B cell (primary cell): ENCODE results near the gene ABCC9. TPM values are rescaled to one million over a fixed set of nuclear protein-coding genes. Genes with fewer than 3 reads are reported as not detected.
"Not testable (repeated sequence)": the region's sequence is repeated elsewhere in the genome, so short reads cannot be mapped to it uniquely, and the experiment has no call there.

Source experiments
- ATAC-seq: fragments of 200-7000 bp; cut with Tn5 transposase; one replicate; pipeline ENCODE4 v1.10.0; 2021; ENCODE audit warnings: low read depth, mild to moderate bottlenecking, moderate number of reproducible peaks, moderate library complexity
- CTCF ChIA-PET: fragments of 350-600 bp; sonication (Branson Sonifier 250); formaldehyde crosslinking; loops from one replicate; lab custom pipeline; 2021; ENCODE audit warnings: antibody characterized with exemption, inconsistent platforms; lab: Charles Lee
- POLR2A ChIA-PET: fragments of 350-600 bp; sonication (Branson Sonifier 250); formaldehyde crosslinking; loops from one replicate; lab custom pipeline; 2021; ENCODE audit warnings: antibody characterized with exemption; lab: Charles Lee
- DNase-seq: peaks from one replicate; pipeline ENCODE4 v3.0.0; 2013
- H2AFZ ChIP-seq: 2 replicates; pipeline ENCODE4 v1.6.1; 2012; ENCODE audit warnings: mild to moderate bottlenecking, low read depth, low read length; ENCODE audit not compliant: insufficient read depth, poor library complexity, severe bottlenecking
- H3K27ac ChIP-seq, 2 donors: 1 replicate in 1 of 2; 2 replicates in 1 of 2; pipeline ENCODE4 v1.5.1; 2012 to 2013; ENCODE audit warnings: low read length in 2 of 2, mild to moderate bottlenecking in 2 of 2, moderate library complexity in 1 of 2
- H3K27me3 ChIP-seq, 4 experiments: fragments of 200-600 bp in 1 of 4; sonication (generic) in 1 of 4; replicated peaks in 1 of 4; 1 replicate in 2 of 4; 2 replicates in 2 of 4; pipeline versions ENCODE4 v1.6.1 to v1.7.0; 2013 to 2016; ENCODE audit warnings: low read length in 3 of 4, mild to moderate bottlenecking in 2 of 4, mixed read lengths in 1 of 4, moderate library complexity in 1 of 4; ENCODE audit not compliant: insufficient read depth in 4 of 4, control insufficient read depth in 3 of 4; ENCODE audit errors: control extremely low read depth in 1 of 4
- H3K36me3 ChIP-seq, 2 experiments: replicated peaks in 1 of 2; 1 replicate in 1 of 2; 2 replicates in 1 of 2; pipeline versions ENCODE4 v1.6.1 to v1.7.1; 2013; ENCODE audit warnings: low read length in 1 of 2; ENCODE audit not compliant: insufficient read depth in 2 of 2, control insufficient read depth in 1 of 2; ENCODE audit errors: control extremely low read depth in 1 of 2, extremely low read depth in 1 of 2
- H3K4me1 ChIP-seq, 2 donors: fragments of 200-600 bp in 1 of 2; sonication (generic) in 1 of 2; 1 replicate in 1 of 2; 2 replicates in 1 of 2; pipeline versions ENCODE4 v1.5.1 to v1.6.1; 2013 to 2017; ENCODE audit warnings: low read length in 2 of 2; ENCODE audit not compliant: control insufficient read depth in 2 of 2, insufficient read depth in 2 of 2
- H3K4me2 ChIP-seq: replicated peaks from 2 replicates; pipeline ENCODE3; 2012; ENCODE audit warnings: mild to moderate bottlenecking, low read depth, low read length; ENCODE audit not compliant: poor library complexity, severe bottlenecking
- H3K4me3 ChIP-seq, 5 experiments: fragments of 200-600 bp in 1 of 5; sonication (generic) in 1 of 5; 1 replicate in 3 of 5; 2 replicates in 2 of 5; pipeline versions ENCODE4 v1.5.1 to v1.7.0; 2011 to 2016; ENCODE audit warnings: low read length in 4 of 5, mild to moderate bottlenecking in 4 of 5, low read depth in 2 of 5, control low read depth in 1 of 5, moderate library complexity in 1 of 5; ENCODE audit not compliant: insufficient read depth in 1 of 5; ENCODE audit errors: control extremely low read depth in 1 of 5, extremely low read depth in 1 of 5
- H3K79me2 ChIP-seq: fragments of 200-600 bp; sonication (generic); one replicate; pipeline ENCODE4 v1.6.0; 2016; ENCODE audit warnings: low read length; ENCODE audit not compliant: control insufficient read depth, insufficient read depth
- H3K9ac ChIP-seq: fragments of 200-600 bp; sonication (generic); 2 replicates; pipeline ENCODE4 v1.6.1; 2017; ENCODE audit warnings: mild to moderate bottlenecking, low read length, moderate library complexity
- H3K9me3 ChIP-seq, 3 donors: one replicate each; pipeline versions ENCODE4 v1.6.1 to v1.7.1; 2013; ENCODE audit warnings: low read length in 2 of 3; ENCODE audit not compliant: control insufficient read depth in 2 of 3, insufficient read depth in 1 of 3; ENCODE audit errors: control extremely low read depth in 1 of 3
- H4K20me1 ChIP-seq: 2 replicates; pipeline ENCODE4 v1.6.0; 2012; ENCODE audit warnings: mild to moderate bottlenecking, low read length; ENCODE audit not compliant: insufficient read depth, control insufficient read depth, poor library complexity, severe bottlenecking
- H3K27ac Mint-ChIP-seq: one replicate; pipeline ENCODE4 v1.8.0; 2021; ENCODE audit warnings: mixed read lengths
- H3K27me3 Mint-ChIP-seq: one replicate; pipeline ENCODE4 v1.8.0; 2021; ENCODE audit warnings: mixed read lengths
- H3K4me1 Mint-ChIP-seq: one replicate; pipeline ENCODE4 v1.8.0; 2021; ENCODE audit warnings: mixed read lengths
- H3K4me3 Mint-ChIP-seq: one replicate; pipeline ENCODE4 v1.8.0; 2021; ENCODE audit warnings: mixed read lengths
- H3K9me3 Mint-ChIP-seq: one replicate; pipeline ENCODE4 v1.8.0; 2022; ENCODE audit warnings: mixed read lengths; ENCODE audit not compliant: insufficient read depth
- EZH2 ChIP-seq: IDR thresholded peaks from 2 replicates; pipeline ENCODE4 v1.6.1; 2012; ENCODE audit warnings: borderline replicate concordance, low read depth, mild to moderate bottlenecking, moderate library complexity, low read length; ENCODE audit not compliant: insufficient read depth, poor library complexity, severe bottlenecking
- WGBS: methylation state at CpG from one replicate; pipeline ENCODE4 v1.1.5; 2013; ENCODE audit warnings: missing lambda C conversion rate; ENCODE audit not compliant: insufficient coverage; 5-methylcytosine and 5-hydroxymethylcytosine counted together
- intact Hi-C: fragments of 100-400 bp; cut with micrococcal nuclease; formaldehyde crosslinking; loops from one replicate; pipeline ENCODE4 v1.10.0; 2022
- polyA plus RNA-seq: library from polyadenylated mRNA; depleted of rRNA; stranded (reverse); fragments of >200 nt; gene quantifications from 2 replicates; pipeline ENCODE4 v1.2.3, GENCODE V29; 2012
- total RNA-seq, 2 donors: library from RNA; stranded (reverse); fragments of 120-200 nt in 1 of 2; gene quantifications; 1 replicate in 1 of 2; 2 replicates in 1 of 2; pipeline versions ENCODE4 v1.2.3 to v1.2.4, GENCODE V29; 2013 to 2022
- TF ChIP-seq, protein P1 (sequence below): fragments of 200-600 bp; IDR thresholded peaks from one replicate; pipeline ENCODE4 v1.8.0; 2022; ENCODE audit warnings: antibody characterized with exemption, mild to moderate bottlenecking

ABCC9 gene
- total and polyA plus RNA-seq, 2 donors (not counting 1 experiment from before 2014, with no cell fraction given), result not detected

DNA sequence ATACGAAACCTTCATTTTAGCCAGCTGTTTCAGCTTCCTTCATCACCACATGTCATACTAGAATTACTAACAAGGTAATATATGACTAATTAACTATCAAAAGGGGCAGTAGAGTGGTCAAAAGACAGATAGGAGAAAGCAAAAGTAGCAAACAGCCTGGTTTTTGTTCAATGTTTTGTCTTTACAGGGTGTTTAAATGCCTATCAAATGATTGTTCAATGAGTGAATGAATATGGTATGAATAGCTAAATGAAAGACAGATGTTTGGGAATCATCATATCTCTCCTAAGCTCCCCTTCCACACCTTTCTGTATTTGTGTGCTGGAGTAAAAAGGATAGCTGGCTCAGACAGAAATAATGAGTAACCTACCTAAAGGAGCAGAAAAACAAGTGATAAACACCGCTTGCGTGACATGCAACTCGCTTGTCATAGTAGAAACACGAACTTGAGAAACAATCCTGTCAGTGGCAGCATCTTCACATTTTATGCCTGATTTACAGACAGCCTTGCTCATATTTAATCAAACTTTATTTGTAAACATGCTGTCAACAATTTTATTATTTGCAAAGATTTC lies 34.2 kb downstream of the ABCC9 start:
- WGBS, result 94% methylated on average over 4 of the region's 5 CpGs

DNA sequence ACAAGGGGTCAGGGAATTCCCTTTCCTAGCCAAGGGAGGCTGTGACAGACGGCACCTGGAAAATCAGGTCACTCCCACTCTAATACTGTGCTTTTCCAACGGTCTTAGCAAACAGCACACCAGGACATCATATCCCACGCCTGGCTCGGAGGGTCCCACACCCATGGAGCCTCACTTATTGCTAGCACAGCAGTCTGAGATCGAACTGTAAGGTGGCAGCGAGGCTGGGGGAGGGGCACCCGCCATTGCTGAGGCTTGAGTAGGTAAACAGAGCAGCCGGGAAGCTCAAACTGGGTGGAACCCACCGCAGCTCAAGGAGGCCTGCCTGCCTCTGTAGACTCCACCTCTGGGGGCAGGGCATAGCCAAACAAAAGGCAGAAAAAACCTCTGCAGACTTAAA lies 41.7 kb downstream of the ABCC9 start:
- ATAC-seq, H3K4me3 Mint-ChIP-seq, intact Hi-C loops, H3K4me1 ChIP-seq, H3K4me1 Mint-ChIP-seq, H3K4me2 ChIP-seq, H3K27me3 ChIP-seq, H4K20me1 ChIP-seq, H3K9me3 Mint-ChIP-seq, DNase-seq, H3K27me3 Mint-ChIP-seq, H3K27ac Mint-ChIP-seq, POLR2A ChIA-PET, H3K9ac ChIP-seq, H3K27ac ChIP-seq, H3K36me3 ChIP-seq, H3K9me3 ChIP-seq, CTCF ChIA-PET, H2AFZ ChIP-seq, H3K79me2 ChIP-seq, H3K4me3 ChIP-seq: not testable (repeated sequence)
- WGBS, result 98% methylated on average over 7 of the region's 9 CpGs

More for the DNA sequence above, 34.2 kb downstream of the ABCC9 start:
- Histone ChIP-seq H3K79me2 (no peaks in the 10 kb centered on the region), H2AFZ (no peak overlapping the region), H3K27ac (no peak overlapping the region), H4K20me1 (no peaks in the 10 kb centered on the region), H3K9me3 (no peaks in the 10 kb centered on the region), H3K4me3 (no peak overlapping the region), H3K9ac (no peak overlapping the region), H3K4me1 (no peaks in the 10 kb centered on the region), H3K36me3 (no peaks in the 10 kb centered on the region), H3K4me2 (no peak overlapping the region), H3K27me3 (no peaks in the 10 kb centered on the region)
- Mint-ChIP-seq H3K4me1 (no peaks in the 10 kb centered on the region), H3K27ac (no peak overlapping the region), H3K9me3 (peaks cover 1% of the 10 kb centered on the region), H3K4me3 (no peak overlapping the region), H3K27me3 (no peaks in the 10 kb centered on the region)
- ATAC-seq (no peak), DNase-seq (no peak)
- CTCF ChIA-PET, result no interaction called here
- TF ChIP-seq, protein P1, sequence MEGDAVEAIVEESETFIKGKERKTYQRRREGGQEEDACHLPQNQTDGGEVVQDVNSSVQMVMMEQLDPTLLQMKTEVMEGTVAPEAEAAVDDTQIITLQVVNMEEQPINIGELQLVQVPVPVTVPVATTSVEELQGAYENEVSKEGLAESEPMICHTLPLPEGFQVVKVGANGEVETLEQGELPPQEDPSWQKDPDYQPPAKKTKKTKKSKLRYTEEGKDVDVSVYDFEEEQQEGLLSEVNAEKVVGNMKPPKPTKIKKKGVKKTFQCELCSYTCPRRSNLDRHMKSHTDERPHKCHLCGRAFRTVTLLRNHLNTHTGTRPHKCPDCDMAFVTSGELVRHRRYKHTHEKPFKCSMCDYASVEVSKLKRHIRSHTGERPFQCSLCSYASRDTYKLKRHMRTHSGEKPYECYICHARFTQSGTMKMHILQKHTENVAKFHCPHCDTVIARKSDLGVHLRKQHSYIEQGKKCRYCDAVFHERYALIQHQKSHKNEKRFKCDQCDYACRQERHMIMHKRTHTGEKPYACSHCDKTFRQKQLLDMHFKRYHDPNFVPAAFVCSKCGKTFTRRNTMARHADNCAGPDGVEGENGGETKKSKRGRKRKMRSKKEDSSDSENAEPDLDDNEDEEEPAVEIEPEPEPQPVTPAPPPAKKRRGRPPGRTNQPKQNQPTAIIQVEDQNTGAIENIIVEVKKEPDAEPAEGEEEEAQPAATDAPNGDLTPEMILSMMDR, result no peak
- TF ChIP-seq EZH2, result no peak
- POLR2A ChIA-PET, result no interaction called here
- intact Hi-C loops, result no loop called here
